GM23338 (cell line): ENCODE measurements around the gene MTA1.

ENCODE experiments used
- TF ChIP-seq, protein P1 (sequence below), 2 experiments: fragments of 200-600 bp in 1 of 2; sonication (generic) in 1 of 2; conservative IDR thresholded peaks; 2 replicates each; pipeline versions ENCODE4 v1.5.1 to v1.6.1; 2016 to 2017; ENCODE audit warnings: antibody characterized with exemption in 2 of 2, low read depth in 2 of 2, mild to moderate bottlenecking in 2 of 2, moderate library complexity in 1 of 2
- TF ChIP-seq, protein P2 (sequence below): IDR thresholded peaks from one replicate; pipeline ENCODE4 v1.6.1; 2018; ENCODE audit warnings: antibody characterized with exemption; ENCODE audit not compliant: unreplicated experiment

DNA sequence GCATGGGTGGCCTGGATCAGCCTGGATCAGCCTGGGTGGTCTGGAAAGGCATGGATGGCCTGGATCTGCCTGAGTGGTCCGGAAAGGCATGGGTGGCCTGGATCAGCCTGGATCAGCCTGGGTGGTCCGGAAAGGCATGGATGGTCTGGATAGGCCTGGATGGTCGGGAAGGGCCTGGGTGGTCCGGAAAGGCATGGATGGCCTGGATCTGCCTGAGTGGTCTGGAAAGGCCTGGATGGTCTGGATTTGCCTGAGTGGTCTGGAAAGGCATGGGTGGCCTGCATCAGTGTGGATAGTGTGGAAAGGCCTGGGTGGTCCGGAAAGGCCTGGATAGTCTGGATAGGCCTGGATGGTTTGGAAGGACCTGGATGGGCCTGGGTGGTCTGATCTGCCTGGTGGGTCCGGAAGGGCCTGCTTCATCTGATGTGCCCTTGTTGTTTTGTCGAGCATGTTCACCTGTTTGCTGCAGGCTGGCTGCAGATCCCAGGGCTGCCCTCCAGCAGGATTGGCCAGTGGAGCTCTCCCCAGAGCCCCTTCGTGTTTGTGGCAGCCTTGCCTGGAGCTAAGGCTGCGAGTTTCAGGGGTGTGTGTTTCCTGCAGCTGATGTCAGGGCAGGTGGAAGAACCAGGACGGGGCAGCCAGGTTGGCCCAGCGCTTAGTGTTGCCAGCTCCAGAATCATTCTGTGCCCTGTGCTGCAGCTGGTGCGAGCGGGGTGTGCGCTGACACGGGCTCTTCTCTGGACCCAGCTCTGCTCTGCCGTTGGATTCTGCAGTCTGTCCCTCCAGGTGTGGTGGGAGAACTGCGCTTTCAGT lies 40.5 kb upstream of the MTA1 start:
- TF ChIP-seq, protein P1, sequence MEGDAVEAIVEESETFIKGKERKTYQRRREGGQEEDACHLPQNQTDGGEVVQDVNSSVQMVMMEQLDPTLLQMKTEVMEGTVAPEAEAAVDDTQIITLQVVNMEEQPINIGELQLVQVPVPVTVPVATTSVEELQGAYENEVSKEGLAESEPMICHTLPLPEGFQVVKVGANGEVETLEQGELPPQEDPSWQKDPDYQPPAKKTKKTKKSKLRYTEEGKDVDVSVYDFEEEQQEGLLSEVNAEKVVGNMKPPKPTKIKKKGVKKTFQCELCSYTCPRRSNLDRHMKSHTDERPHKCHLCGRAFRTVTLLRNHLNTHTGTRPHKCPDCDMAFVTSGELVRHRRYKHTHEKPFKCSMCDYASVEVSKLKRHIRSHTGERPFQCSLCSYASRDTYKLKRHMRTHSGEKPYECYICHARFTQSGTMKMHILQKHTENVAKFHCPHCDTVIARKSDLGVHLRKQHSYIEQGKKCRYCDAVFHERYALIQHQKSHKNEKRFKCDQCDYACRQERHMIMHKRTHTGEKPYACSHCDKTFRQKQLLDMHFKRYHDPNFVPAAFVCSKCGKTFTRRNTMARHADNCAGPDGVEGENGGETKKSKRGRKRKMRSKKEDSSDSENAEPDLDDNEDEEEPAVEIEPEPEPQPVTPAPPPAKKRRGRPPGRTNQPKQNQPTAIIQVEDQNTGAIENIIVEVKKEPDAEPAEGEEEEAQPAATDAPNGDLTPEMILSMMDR (conservative IDR thresholded peaks at IDR 0.05; ENCODE audit: low read depth in 2 of 2), result no peak
- TF ChIP-seq, protein P2, sequence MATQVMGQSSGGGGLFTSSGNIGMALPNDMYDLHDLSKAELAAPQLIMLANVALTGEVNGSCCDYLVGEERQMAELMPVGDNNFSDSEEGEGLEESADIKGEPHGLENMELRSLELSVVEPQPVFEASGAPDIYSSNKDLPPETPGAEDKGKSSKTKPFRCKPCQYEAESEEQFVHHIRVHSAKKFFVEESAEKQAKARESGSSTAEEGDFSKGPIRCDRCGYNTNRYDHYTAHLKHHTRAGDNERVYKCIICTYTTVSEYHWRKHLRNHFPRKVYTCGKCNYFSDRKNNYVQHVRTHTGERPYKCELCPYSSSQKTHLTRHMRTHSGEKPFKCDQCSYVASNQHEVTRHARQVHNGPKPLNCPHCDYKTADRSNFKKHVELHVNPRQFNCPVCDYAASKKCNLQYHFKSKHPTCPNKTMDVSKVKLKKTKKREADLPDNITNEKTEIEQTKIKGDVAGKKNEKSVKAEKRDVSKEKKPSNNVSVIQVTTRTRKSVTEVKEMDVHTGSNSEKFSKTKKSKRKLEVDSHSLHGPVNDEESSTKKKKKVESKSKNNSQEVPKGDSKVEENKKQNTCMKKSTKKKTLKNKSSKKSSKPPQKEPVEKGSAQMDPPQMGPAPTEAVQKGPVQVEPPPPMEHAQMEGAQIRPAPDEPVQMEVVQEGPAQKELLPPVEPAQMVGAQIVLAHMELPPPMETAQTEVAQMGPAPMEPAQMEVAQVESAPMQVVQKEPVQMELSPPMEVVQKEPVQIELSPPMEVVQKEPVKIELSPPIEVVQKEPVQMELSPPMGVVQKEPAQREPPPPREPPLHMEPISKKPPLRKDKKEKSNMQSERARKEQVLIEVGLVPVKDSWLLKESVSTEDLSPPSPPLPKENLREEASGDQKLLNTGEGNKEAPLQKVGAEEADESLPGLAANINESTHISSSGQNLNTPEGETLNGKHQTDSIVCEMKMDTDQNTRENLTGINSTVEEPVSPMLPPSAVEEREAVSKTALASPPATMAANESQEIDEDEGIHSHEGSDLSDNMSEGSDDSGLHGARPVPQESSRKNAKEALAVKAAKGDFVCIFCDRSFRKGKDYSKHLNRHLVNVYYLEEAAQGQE, result no peak
